ENCODE data around the gene SRP19. TPM values are rescaled to one million over a fixed set of nuclear protein-coding genes. Genes with fewer than 3 reads are reported as not detected.

Gene SRP19
- total RNA-seq, 2 donors from 2014 or later, result 65.4 to 65.7 TPM

DNA sequence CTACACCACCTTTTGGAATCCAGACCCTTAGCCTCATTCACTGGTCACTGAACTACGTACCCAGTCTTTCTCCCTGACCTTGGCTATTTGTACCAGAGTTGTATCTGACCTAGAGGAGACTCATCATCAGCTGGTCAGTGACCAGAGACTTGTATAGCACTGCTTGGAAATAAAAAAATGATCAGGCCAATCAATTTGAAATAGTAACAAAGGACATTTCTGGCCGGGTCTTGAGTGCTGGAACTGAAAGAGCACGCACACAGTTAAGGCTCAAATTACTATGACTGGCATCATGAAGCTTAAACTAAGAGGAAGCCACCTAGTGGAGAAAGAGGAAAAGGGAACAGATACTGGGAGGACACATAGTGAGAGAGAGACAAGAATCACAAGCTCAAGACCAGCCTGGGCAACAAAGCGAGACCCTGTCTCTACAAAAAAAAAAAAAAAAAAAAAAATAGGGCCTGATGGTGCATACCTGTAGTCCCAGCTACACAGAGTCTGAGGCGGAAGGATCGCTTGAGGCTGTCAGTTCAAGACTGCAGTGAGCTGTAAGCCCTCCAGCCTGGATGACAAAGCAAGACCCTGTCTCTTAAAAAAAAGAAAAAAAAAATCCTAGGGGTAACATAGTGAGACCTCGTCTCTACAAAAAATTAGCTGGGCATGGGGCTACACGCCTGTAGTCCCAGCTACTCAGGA, 12.8 kb upstream of the SRP19 start:
- peak overlapping the region; percentile 26 for H3K9ac ChIP-seq (ENCODE audit: extremely low read depth, low read length, poor library complexity, severe bottlenecking)
- H3K4me1 Mint-ChIP-seq, result peaks cover 15% of the 10 kb centered on the region
- H3K27ac Mint-ChIP-seq, result peak overlapping the region; percentile 26

DNA sequence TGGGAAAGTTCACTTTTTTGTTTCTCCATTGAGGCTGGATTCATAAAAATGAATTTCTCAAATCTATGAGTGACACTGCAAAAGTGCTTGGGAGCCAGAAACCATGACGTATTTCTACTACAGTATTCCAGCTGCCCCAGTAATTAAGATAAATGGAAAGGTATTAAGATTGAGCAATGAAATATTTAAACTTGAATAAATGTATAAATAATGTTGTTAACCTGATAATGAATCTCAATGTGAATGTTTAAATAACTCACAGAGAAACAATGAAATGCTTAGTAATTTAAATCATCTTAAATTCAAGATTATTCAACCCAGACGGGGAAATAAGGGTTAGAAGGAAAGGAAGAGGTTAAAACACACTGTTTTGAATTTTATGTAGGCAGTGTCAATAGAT, 11.2 kb upstream of the SRP19 start:
- H3K36me3 ChIP-seq (ENCODE audit: control insufficient read depth, insufficient read depth, low read length), result no peaks in the 10 kb centered on the region
- H3K4me1 ChIP-seq (ENCODE audit: control insufficient read depth, insufficient read depth, low read length), result peaks cover 3% of the 10 kb centered on the region
- no peak overlapping the region for H3K4me3 ChIP-seq (ENCODE audit: low read length)
- H3K27ac Mint-ChIP-seq, result no peak overlapping the region
- no peak overlapping the region for H3K27ac ChIP-seq (ENCODE audit: low read depth, low read length)
- H3K27me3 ChIP-seq (ENCODE audit: control insufficient read depth, insufficient read depth, low read length, poor library complexity, severe bottlenecking), result no peaks in the 10 kb centered on the region
- no peaks in the 10 kb centered on the region for H3K36me3 Mint-ChIP-seq (ENCODE audit: low read depth)
- H3K9me3 ChIP-seq (ENCODE audit: control insufficient read depth, low read length), result no peaks in the 10 kb centered on the region
- peaks cover 8% of the 10 kb centered on the region for H3K27me3 Mint-ChIP-seq (ENCODE audit: insufficient read depth)
- 86 to 95% methylated on average over 1 of the region's 2 CpGs for WGBS, 2 experiments (ENCODE audit: insufficient coverage in 1 of 2, insufficient read length in 1 of 2)
- H3K4me3 Mint-ChIP-seq, result no peak overlapping the region
- H3K9ac ChIP-seq (ENCODE audit: extremely low read depth, low read length, poor library complexity, severe bottlenecking), result no peak overlapping the region
- H3K9me3 Mint-ChIP-seq, result no peaks in the 10 kb centered on the region
- DNase-seq, result no peak
- peaks cover 15% of the 10 kb centered on the region for H3K4me1 Mint-ChIP-seq
- TF ChIP-seq, protein P1, sequence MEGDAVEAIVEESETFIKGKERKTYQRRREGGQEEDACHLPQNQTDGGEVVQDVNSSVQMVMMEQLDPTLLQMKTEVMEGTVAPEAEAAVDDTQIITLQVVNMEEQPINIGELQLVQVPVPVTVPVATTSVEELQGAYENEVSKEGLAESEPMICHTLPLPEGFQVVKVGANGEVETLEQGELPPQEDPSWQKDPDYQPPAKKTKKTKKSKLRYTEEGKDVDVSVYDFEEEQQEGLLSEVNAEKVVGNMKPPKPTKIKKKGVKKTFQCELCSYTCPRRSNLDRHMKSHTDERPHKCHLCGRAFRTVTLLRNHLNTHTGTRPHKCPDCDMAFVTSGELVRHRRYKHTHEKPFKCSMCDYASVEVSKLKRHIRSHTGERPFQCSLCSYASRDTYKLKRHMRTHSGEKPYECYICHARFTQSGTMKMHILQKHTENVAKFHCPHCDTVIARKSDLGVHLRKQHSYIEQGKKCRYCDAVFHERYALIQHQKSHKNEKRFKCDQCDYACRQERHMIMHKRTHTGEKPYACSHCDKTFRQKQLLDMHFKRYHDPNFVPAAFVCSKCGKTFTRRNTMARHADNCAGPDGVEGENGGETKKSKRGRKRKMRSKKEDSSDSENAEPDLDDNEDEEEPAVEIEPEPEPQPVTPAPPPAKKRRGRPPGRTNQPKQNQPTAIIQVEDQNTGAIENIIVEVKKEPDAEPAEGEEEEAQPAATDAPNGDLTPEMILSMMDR (conservative IDR thresholded peaks at IDR 0.05), result no peak

More for the DNA sequence above, 12.8 kb upstream of the SRP19 start:
- Mint-ChIP-seq H3K4me3 (no peak overlapping the region), H3K27me3 (ENCODE audit: insufficient read depth) (peaks cover 2% of the 10 kb centered on the region), H3K36me3 (ENCODE audit: low read depth) (peaks cover 5% of the 10 kb centered on the region), H3K9me3 (no peaks in the 10 kb centered on the region)
- TF ChIP-seq, protein P1 (conservative IDR thresholded peaks at IDR 0.05), result peak; percentile 82
- Histone ChIP-seq H3K36me3 (ENCODE audit: control insufficient read depth, insufficient read depth, low read length) (peaks cover 2% of the 10 kb centered on the region), H3K27me3 (ENCODE audit: control insufficient read depth, insufficient read depth, low read length, poor library complexity, severe bottlenecking) (no peaks in the 10 kb centered on the region), H3K4me3 (ENCODE audit: low read length) (no peak overlapping the region), H3K4me1 (ENCODE audit: control insufficient read depth, insufficient read depth, low read length) (peaks cover 3% of the 10 kb centered on the region), H3K9me3 (ENCODE audit: control insufficient read depth, low read length) (no peaks in the 10 kb centered on the region), H3K27ac (ENCODE audit: low read depth, low read length) (no peak overlapping the region)
- peak; percentile 61 for DNase-seq
- WGBS, 2 experiments (ENCODE audit: insufficient coverage in 1 of 2, insufficient read length in 1 of 2), result 68 to 71% methylated on average over 7 to 8 of the region's 8 CpGs

DNA sequence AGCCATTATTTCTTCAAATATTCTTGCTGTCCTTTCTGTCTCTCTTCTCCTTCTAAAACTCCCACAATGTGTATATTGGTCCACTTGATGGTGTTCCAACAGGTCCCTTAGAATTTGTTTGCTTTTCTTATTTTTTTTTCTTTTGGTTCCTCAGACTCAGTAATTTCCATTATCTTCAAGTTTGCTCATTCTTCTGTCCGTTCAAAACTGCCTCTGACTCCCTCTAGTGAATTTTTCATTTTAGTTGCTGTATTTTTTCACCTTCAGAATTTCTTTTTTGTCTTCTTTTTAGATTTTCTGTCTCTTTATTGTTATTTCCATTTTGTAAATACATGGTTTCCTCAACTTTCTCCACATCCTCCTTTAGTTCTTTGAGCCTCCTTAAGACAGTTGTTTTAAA, 6.4 kb upstream of the SRP19 start:
- H3K27me3 Mint-ChIP-seq (ENCODE audit: insufficient read depth), result peaks cover 36% of the 10 kb centered on the region
- DNase-seq, result no peak
- Histone ChIP-seq H3K9me3 (ENCODE audit: control insufficient read depth, low read length) (no peaks in the 10 kb centered on the region), H3K4me1 (ENCODE audit: control insufficient read depth, insufficient read depth, low read length) (no peaks in the 10 kb centered on the region), H3K4me3 (ENCODE audit: low read length) (no peak overlapping the region), H3K27me3 (ENCODE audit: control insufficient read depth, insufficient read depth, low read length, poor library complexity, severe bottlenecking) (peaks cover 42% of the 10 kb centered on the region), H3K36me3 (ENCODE audit: control insufficient read depth, insufficient read depth, low read length) (no peaks in the 10 kb centered on the region), H3K27ac (ENCODE audit: low read depth, low read length) (no peak overlapping the region), H3K9ac (ENCODE audit: extremely low read depth, low read length, poor library complexity, severe bottlenecking) (no peak overlapping the region)
- no peak overlapping the region for H3K27ac Mint-ChIP-seq
- 68% methylated on average over 1 of the region's 1 CpG; no CpG with 5 or more reads in 1 of the 2 experiments for WGBS, 2 experiments (ENCODE audit: insufficient coverage in 1 of 2, insufficient read length in 1 of 2)
- no peaks in the 10 kb centered on the region for H3K9me3 Mint-ChIP-seq
- H3K4me1 Mint-ChIP-seq, result no peaks in the 10 kb centered on the region
- H3K4me3 Mint-ChIP-seq, result no peak overlapping the region
- no peaks in the 10 kb centered on the region for H3K36me3 Mint-ChIP-seq (ENCODE audit: low read depth)
- TF ChIP-seq, protein P1 (conservative IDR thresholded peaks at IDR 0.05), result no peak
